ENCODE results near the gene AKT3. TPM values are rescaled to one million over a fixed set of nuclear protein-coding genes. Genes with fewer than 3 reads are reported as not detected.

Gene AKT3
- total and polyA plus RNA-seq, 2 donors (not counting 1 experiment from before 2014, with no cell fraction given): 37.8 to 42.0 TPM

DNA sequence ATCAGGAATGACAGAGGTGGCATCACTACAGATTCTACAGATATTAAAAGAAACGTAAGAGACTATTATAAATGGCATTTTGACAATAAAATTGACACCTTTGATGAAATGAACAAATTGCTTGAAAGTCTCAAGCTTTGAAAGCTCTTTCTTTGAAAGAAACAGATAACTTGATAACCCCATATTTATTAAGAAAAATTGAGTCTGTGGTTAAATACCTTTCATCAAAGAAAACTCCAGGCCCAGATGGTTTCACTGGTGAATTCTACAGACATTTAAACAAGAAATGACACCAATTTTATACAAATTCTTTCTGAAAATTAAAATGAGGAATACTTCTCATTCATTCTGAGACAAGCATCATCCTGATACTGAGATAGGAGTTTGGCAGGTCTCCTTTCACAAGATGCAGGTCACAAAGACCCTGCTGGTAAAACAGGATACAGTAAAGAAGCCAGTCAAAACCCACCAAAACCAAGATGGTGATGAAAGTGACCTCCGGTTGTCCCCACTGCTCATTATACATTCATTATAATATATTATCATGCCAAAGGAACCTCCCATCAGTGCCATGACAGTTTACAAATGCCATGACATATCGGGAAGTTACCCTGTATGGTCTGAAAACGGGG is 210.9 kb downstream of the AKT3 start:
- DNase-seq (ENCODE audit: low read depth in 2 of 2): no peak
- Histone ChIP-seq H3K4me1 (ENCODE audit: control insufficient read depth, extremely low read depth, insufficient read depth, low read length) (no peaks in the 10 kb centered on the region), H3K9ac (ENCODE audit: insufficient read depth, low read length) (no peak overlapping the region), H3K9me3 (ENCODE audit: control insufficient read depth, insufficient read depth, low read depth, low read length) (no peaks in the 10 kb centered on the region), H4K20me1 (ENCODE audit: control insufficient read depth, extremely low read depth, insufficient read depth, low read length) (no peaks in the 10 kb centered on the region), H2AFZ (ENCODE audit: low read length) (no peak overlapping the region), H3K4me2 (ENCODE audit: extremely low read depth, insufficient read depth, low read length) (no peak overlapping the region), H3K36me3 (ENCODE audit: control insufficient read depth, insufficient read depth, low read length) (no peaks in the 10 kb centered on the region), H3K27ac (ENCODE audit: insufficient read depth, low read length) (no peak overlapping the region), H3K27me3 (ENCODE audit: control insufficient read depth, insufficient read depth, low read length) (no peaks in the 10 kb centered on the region), H3K4me3 (replicated peaks in 1 of 4; ENCODE audit: control extremely low read depth in 1 of 4, insufficient read depth in 1 of 4, low read depth in 3 of 4, low read length in 4 of 4) (no peak overlapping the region), H3K79me2 (ENCODE audit: control insufficient read depth, insufficient read depth, low read length) (no peaks in the 10 kb centered on the region)
- no peak for TF ChIP-seq EZH2 (IDR thresholded peaks at IDR 0.05; ENCODE audit: low read length, missing control alignments)
- TF ChIP-seq, protein P1, sequence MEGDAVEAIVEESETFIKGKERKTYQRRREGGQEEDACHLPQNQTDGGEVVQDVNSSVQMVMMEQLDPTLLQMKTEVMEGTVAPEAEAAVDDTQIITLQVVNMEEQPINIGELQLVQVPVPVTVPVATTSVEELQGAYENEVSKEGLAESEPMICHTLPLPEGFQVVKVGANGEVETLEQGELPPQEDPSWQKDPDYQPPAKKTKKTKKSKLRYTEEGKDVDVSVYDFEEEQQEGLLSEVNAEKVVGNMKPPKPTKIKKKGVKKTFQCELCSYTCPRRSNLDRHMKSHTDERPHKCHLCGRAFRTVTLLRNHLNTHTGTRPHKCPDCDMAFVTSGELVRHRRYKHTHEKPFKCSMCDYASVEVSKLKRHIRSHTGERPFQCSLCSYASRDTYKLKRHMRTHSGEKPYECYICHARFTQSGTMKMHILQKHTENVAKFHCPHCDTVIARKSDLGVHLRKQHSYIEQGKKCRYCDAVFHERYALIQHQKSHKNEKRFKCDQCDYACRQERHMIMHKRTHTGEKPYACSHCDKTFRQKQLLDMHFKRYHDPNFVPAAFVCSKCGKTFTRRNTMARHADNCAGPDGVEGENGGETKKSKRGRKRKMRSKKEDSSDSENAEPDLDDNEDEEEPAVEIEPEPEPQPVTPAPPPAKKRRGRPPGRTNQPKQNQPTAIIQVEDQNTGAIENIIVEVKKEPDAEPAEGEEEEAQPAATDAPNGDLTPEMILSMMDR (conservative IDR thresholded peaks at IDR 0.05 in 1 of 2, IDR thresholded peaks at IDR 0.05 in 1 of 2; ENCODE audit: low read depth in 1 of 2, low read length in 2 of 2): no peak

DNA sequence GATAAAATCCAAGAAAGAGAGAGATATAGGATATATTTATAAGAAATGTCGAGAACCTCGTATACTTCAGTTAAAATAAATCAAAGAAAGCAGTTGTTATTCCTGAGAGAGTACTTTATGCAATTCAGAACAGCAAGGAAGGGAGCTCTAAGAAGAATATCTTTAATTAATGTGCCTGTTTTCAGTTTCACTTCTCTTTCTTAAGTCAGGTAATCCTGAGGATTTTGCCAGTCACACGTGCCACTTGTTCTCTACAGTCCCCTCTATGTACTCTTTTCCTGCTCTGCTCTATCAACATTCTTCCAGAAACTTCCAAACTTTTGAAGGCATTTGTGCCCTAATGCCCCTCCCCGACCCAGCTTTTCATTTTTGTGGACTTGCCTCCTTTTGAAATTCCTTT is 211.9 kb downstream of the AKT3 start:
- H3K9ac ChIP-seq (ENCODE audit: insufficient read depth, low read length): no peak overlapping the region
- H3K4me1 ChIP-seq (ENCODE audit: control insufficient read depth, extremely low read depth, insufficient read depth, low read length): no peaks in the 10 kb centered on the region
- H3K4me2 ChIP-seq (ENCODE audit: extremely low read depth, insufficient read depth, low read length): no peak overlapping the region
- no peak overlapping the region for H3K4me3 ChIP-seq (replicated peaks in 1 of 4; ENCODE audit: control extremely low read depth in 1 of 4, insufficient read depth in 1 of 4, low read depth in 3 of 4, low read length in 4 of 4)
- no peaks in the 10 kb centered on the region for H3K36me3 ChIP-seq (ENCODE audit: control insufficient read depth, insufficient read depth, low read length)
- H4K20me1 ChIP-seq (ENCODE audit: control insufficient read depth, extremely low read depth, insufficient read depth, low read length): no peaks in the 10 kb centered on the region
- DNase-seq (ENCODE audit: low read depth in 2 of 2): no peak
- no peaks in the 10 kb centered on the region for H3K79me2 ChIP-seq (ENCODE audit: control insufficient read depth, insufficient read depth, low read length)
- TF ChIP-seq, protein P1 (conservative IDR thresholded peaks at IDR 0.05 in 1 of 2, IDR thresholded peaks at IDR 0.05 in 1 of 2; ENCODE audit: low read depth in 1 of 2, low read length in 2 of 2): no peak
- TF ChIP-seq EZH2 (IDR thresholded peaks at IDR 0.05; ENCODE audit: low read length, missing control alignments): no peak
- H3K27me3 ChIP-seq (ENCODE audit: control insufficient read depth, insufficient read depth, low read length): no peaks in the 10 kb centered on the region
- no peak overlapping the region for H2AFZ ChIP-seq (ENCODE audit: low read length)
- no peak overlapping the region for H3K27ac ChIP-seq (ENCODE audit: insufficient read depth, low read length)
- H3K9me3 ChIP-seq (ENCODE audit: control insufficient read depth, insufficient read depth, low read depth, low read length): no peaks in the 10 kb centered on the region

DNA sequence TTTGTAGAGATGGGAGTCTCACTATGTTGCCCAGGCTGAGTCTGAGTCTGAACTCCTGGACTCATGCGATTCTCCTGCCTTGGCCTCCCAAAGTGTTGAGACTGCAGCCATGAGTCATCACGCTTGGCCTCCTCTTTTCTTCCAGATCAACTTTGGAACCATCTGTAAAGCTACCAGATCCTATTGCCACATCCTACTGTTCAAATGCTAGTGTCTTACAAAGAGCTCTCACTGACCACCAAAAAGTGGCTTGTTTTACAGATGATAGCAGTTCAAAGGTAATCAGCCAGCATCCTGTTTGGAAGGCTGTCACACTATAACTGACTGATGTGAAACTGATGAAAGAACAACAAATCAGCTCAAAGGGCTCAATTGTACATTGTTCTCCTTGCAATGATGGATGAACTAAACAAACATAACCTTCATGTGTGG is 221.6 kb downstream of the AKT3 start:
- Histone ChIP-seq H3K27ac (ENCODE audit: insufficient read depth, low read length) (no peak overlapping the region), H3K4me1 (ENCODE audit: control insufficient read depth, extremely low read depth, insufficient read depth, low read length) (no peaks in the 10 kb centered on the region), H3K4me3 (replicated peaks in 1 of 4; ENCODE audit: control extremely low read depth in 1 of 4, insufficient read depth in 1 of 4, low read depth in 3 of 4, low read length in 4 of 4) (no peak overlapping the region), H3K9ac (ENCODE audit: insufficient read depth, low read length) (no peak overlapping the region), H3K36me3 (ENCODE audit: control insufficient read depth, insufficient read depth, low read length) (no peaks in the 10 kb centered on the region), H3K79me2 (ENCODE audit: control insufficient read depth, insufficient read depth, low read length) (no peaks in the 10 kb centered on the region), H4K20me1 (ENCODE audit: control insufficient read depth, extremely low read depth, insufficient read depth, low read length) (no peaks in the 10 kb centered on the region), H2AFZ (ENCODE audit: low read length) (no peak overlapping the region), H3K27me3 (ENCODE audit: control insufficient read depth, insufficient read depth, low read length) (no peaks in the 10 kb centered on the region), H3K9me3 (ENCODE audit: control insufficient read depth, insufficient read depth, low read depth, low read length) (no peaks in the 10 kb centered on the region), H3K4me2 (ENCODE audit: extremely low read depth, insufficient read depth, low read length) (no peak overlapping the region)
- DNase-seq (ENCODE audit: low read depth in 2 of 2): peak in 1 of 2 donors; percentile 21
- TF ChIP-seq, protein P1 (conservative IDR thresholded peaks at IDR 0.05 in 1 of 2, IDR thresholded peaks at IDR 0.05 in 1 of 2; ENCODE audit: low read depth in 1 of 2, low read length in 2 of 2): no peak
- TF ChIP-seq EZH2 (IDR thresholded peaks at IDR 0.05; ENCODE audit: low read length, missing control alignments): no peak

Measured in fibroblast of lung (primary cell).